Measurements from ENCODE around the gene FMNL2. TPM values are rescaled to one million over a fixed set of nuclear protein-coding genes. Genes with fewer than 3 reads are reported as not detected.

FMNL2 gene
- total and polyA plus RNA-seq, 10 donors = 8.8 to 59.3 (median 33.5) TPM

- Histone ChIP-seq H3K36me3 (no peaks in the 10 kb centered on the region), H3K27me3 (replicated peaks in 1 of 7) (no peaks in the 10 kb centered on the region), H3K4me3 (no peak overlapping the region), H3K27ac (no peak overlapping the region), H3K4me1 (peaks cover 0 to 35% (median 16%) of the 10 kb centered on the region in 6 donors), H3K9me3 (no peaks in the 10 kb centered on the region)
- TF ChIP-seq POLR2A (IDR thresholded peaks at IDR 0.05) (no peak), CTCF (IDR thresholded peaks at IDR 0.05 in 8 of 11, conservative IDR thresholded peaks at IDR 0.05 in 3 of 11) (no peak), POLR2AphosphoS5 (IDR thresholded peaks at IDR 0.05) (no peak)
- intact Hi-C loops (cut with DNase I; ENCODE audit: low total_unique reads) = no loop called here
- WGBS, 5 donors = 56 to 84% (median 77%) methylated on average over 3 of the region's 3 CpGs
- no peak for DNase-seq
Measured at GRCh38 chr2:152415231-152415642, 80.3 kb downstream of the FMNL2 start.

GRCh38 chr2:152415796-152416195, 80.8 kb downstream of the FMNL2 start:
- Histone ChIP-seq H3K4me3 (no peak overlapping the region), H3K4me1 (peaks cover 1 to 35% (median 15%) of the 10 kb centered on the region in 6 donors), H3K36me3 (no peaks in the 10 kb centered on the region), H3K27ac (no peak overlapping the region), H3K27me3 (replicated peaks in 1 of 7) (no peaks in the 10 kb centered on the region), H3K9me3 (no peaks in the 10 kb centered on the region)
- no peak for DNase-seq
- TF ChIP-seq POLR2AphosphoS5 (IDR thresholded peaks at IDR 0.05) (no peak), POLR2A (IDR thresholded peaks at IDR 0.05) (no peak), CTCF (IDR thresholded peaks at IDR 0.05 in 8 of 11, conservative IDR thresholded peaks at IDR 0.05 in 3 of 11) (no peak)
- 74 to 90% (median 82%) methylated on average over 3 of the region's 3 CpGs for WGBS, 5 donors
- intact Hi-C loops (cut with DNase I; ENCODE audit: low total_unique reads) = no loop called here

- Histone ChIP-seq H3K9me3 (no peaks in the 10 kb centered on the region), H3K27me3 (replicated peaks in 1 of 7) (no peaks in the 10 kb centered on the region), H3K4me1 (peaks cover 6 to 37% (median 21%) of the 10 kb centered on the region in 6 donors), H3K4me3 (no peak overlapping the region), H3K36me3 (no peaks in the 10 kb centered on the region), H3K27ac (peak overlapping the region in 5 of 8 donors; percentile 2 to 36 (median 22))
- 19 to 47% (median 33%) methylated on average over 3 of the region's 3 CpGs for WGBS, 5 donors
- TF ChIP-seq POLR2A (IDR thresholded peaks at IDR 0.05) (no peak), POLR2AphosphoS5 (IDR thresholded peaks at IDR 0.05) (no peak), CTCF (IDR thresholded peaks at IDR 0.05 in 8 of 11, conservative IDR thresholded peaks at IDR 0.05 in 3 of 11) (no peak)
- no peak for DNase-seq
- intact Hi-C loops (cut with DNase I; ENCODE audit: low total_unique reads) = no loop called here
Measured at GRCh38 chr2:152418688-152419087, 83.7 kb downstream of the FMNL2 start.

- Histone ChIP-seq H3K4me1 (peaks cover 6 to 37% (median 21%) of the 10 kb centered on the region in 6 donors), H3K4me3 (no peak overlapping the region), H3K9me3 (no peaks in the 10 kb centered on the region), H3K36me3 (no peaks in the 10 kb centered on the region), H3K27ac (peak overlapping the region in 1 of 8 donors; percentile 78), H3K27me3 (replicated peaks in 1 of 7) (no peaks in the 10 kb centered on the region)
- TF ChIP-seq CTCF (IDR thresholded peaks at IDR 0.05 in 8 of 11, conservative IDR thresholded peaks at IDR 0.05 in 3 of 11) = no peak
- TF ChIP-seq POLR2A (IDR thresholded peaks at IDR 0.05) = no peak
- no peak for TF ChIP-seq POLR2AphosphoS5 (IDR thresholded peaks at IDR 0.05)
- intact Hi-C loops (cut with DNase I; ENCODE audit: low total_unique reads) = no loop called here
- no peak for DNase-seq
- 66 to 80% (median 75%) methylated on average over 2 of the region's 2 CpGs for WGBS, 5 donors
Measured at GRCh38 chr2:152419944-152420343, 85.0 kb downstream of the FMNL2 start.

Measured in spleen (tissue), 11 donors.